H1 (cell line): Measurements from ENCODE around the gene RABEP1.

Experiments used
- ASH2L ChIP-seq: fragments of 200-600, 300-600 bp; sonication (generic); IDR thresholded peaks from one replicate; pipeline ENCODE4 v1.7.1; 2017; ENCODE audit warnings: low read length
- EGR1 ChIP-seq: IDR thresholded peaks from 2 replicates; pipeline ENCODE4 v1.6.1; 2011; ENCODE audit warnings: low read depth, low read length, borderline replicate concordance
- HDAC6 ChIP-seq: IDR thresholded peaks from one replicate; pipeline ENCODE4 v1.7.1; 2012; ENCODE audit warnings: low read depth, mild to moderate bottlenecking, inconsistent platforms, low read length, moderate library complexity
- POLR2A ChIP-seq, 2 experiments: IDR thresholded peaks; 1 replicate in 1 of 2; 2 replicates in 1 of 2; pipeline ENCODE4 v1.6.1; 2011; ENCODE audit warnings: low read depth in 2 of 2, low read length in 2 of 2, mild to moderate bottlenecking in 2 of 2; ENCODE audit errors: control extremely low read depth in 1 of 2
- POLR2AphosphoS5 ChIP-seq: IDR thresholded peaks from 2 replicates; pipeline ENCODE4 v1.6.1; 2011; ENCODE audit warnings: low read depth, low read length
- SIRT6 ChIP-seq: IDR thresholded peaks from one replicate; pipeline ENCODE4 v1.7.1; 2012; ENCODE audit warnings: low read length, inconsistent platforms
- SP1 ChIP-seq: IDR thresholded peaks from 2 replicates; pipeline ENCODE4 v1.6.1; 2011; ENCODE audit warnings: low read depth, low read length
- TAF1 ChIP-seq: IDR thresholded peaks from 2 replicates; pipeline ENCODE4 v1.6.1; 2011; ENCODE audit warnings: mild to moderate bottlenecking, low read depth, low read length
- TF ChIP-seq, protein P1 (sequence below), 3 experiments: IDR thresholded peaks; 1 replicate in 2 of 3; 2 replicates in 1 of 3; pipeline versions ENCODE4 v1.5.1 to v1.6.1; 2011; ENCODE audit warnings: low read length in 3 of 3, mild to moderate bottlenecking in 3 of 3, inconsistent platforms in 2 of 3, low read depth in 1 of 3, moderate library complexity in 1 of 3; ENCODE audit not compliant: insufficient read depth in 1 of 3; ENCODE audit errors: control extremely low read depth in 1 of 3

DNA sequence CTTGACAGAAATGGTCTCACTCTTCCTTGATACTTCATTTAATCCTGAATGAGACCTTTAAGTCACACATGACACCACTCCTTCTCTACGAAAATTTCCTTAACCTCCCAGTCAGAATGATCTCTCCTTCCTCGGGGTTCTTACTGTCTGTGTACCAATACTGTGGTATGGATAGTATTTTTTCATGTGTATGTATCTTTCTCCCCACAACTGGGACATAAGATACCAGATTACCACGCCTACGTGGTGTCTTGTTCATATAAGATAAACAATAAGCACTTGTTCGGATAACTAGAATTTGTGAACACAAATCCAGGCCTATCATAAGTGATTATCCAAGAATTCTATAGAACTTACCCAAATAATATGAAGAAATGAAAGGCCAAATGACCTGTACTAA, 126.1 kb downstream of the RABEP1 start:
- TF ChIP-seq SIRT6 (no peak), SP1 (no peak), POLR2AphosphoS5 (no peak), POLR2A (IDR thresholded peaks at IDR 0.05; ENCODE audit: control extremely low read depth in 1 of 2, low read depth in 2 of 2, low read length in 2 of 2) (no peak), HDAC6 (no peak), TAF1 (no peak), EGR1 (no peak), ASH2L (no peak)
- TF ChIP-seq, protein P1, sequence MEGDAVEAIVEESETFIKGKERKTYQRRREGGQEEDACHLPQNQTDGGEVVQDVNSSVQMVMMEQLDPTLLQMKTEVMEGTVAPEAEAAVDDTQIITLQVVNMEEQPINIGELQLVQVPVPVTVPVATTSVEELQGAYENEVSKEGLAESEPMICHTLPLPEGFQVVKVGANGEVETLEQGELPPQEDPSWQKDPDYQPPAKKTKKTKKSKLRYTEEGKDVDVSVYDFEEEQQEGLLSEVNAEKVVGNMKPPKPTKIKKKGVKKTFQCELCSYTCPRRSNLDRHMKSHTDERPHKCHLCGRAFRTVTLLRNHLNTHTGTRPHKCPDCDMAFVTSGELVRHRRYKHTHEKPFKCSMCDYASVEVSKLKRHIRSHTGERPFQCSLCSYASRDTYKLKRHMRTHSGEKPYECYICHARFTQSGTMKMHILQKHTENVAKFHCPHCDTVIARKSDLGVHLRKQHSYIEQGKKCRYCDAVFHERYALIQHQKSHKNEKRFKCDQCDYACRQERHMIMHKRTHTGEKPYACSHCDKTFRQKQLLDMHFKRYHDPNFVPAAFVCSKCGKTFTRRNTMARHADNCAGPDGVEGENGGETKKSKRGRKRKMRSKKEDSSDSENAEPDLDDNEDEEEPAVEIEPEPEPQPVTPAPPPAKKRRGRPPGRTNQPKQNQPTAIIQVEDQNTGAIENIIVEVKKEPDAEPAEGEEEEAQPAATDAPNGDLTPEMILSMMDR (IDR thresholded peaks at IDR 0.05; ENCODE audit: control extremely low read depth in 1 of 3, insufficient read depth in 1 of 3, low read depth in 1 of 3, low read length in 3 of 3) = no peak
